Upper lobe of left lung (tissue), 6 donors: ENCODE results near the gene GPR82. TPM values are rescaled to one million over a fixed set of nuclear protein-coding genes. Genes with fewer than 3 reads are reported as not detected.

Source experiments
- ATAC-seq, 2 donors: fragments of 200-7000 bp; cut with Tn5 transposase; one replicate each; pipeline ENCODE4 v1.9.1; 2022; ENCODE audit warnings: mild to moderate bottlenecking in 2 of 2, moderate library complexity in 2 of 2; ENCODE audit not compliant: low FRiP score in 2 of 2
- DNase-seq, 2 donors: peaks; one replicate each; pipeline ENCODE4 v3.0.0-alpha.2; 2019 to 2020
- H3K27ac ChIP-seq, 4 donors: fragments of 200-600 bp; sonication (generic); one replicate each; pipeline ENCODE4 v1.5.1; 2016 to 2019
- H3K27me3 ChIP-seq, 4 donors: fragments of 200-600 bp; sonication (generic); one replicate each; pipeline ENCODE4 v1.5.1; 2017 to 2019
- H3K36me3 ChIP-seq, 4 donors: fragments of 200-600 bp; sonication (generic); one replicate each; pipeline ENCODE4 v1.5.1; 2016 to 2019
- H3K4me1 ChIP-seq, 4 donors: fragments of 200-600 bp; sonication (generic); one replicate each; pipeline ENCODE4 v1.5.1; 2018 to 2019
- H3K4me3 ChIP-seq, 4 donors: fragments of 200-600 bp; sonication (generic); one replicate each; pipeline ENCODE4 v1.5.1; 2017 to 2019; ENCODE audit warnings: mild to moderate bottlenecking in 2 of 4, moderate library complexity in 1 of 4
- H3K9me3 ChIP-seq, 4 donors: fragments of 200-600 bp; sonication (generic); one replicate each; pipeline ENCODE4 v1.5.1; 2018 to 2019
- EP300 ChIP-seq, 4 donors: sonication (generic); formaldehyde crosslinking; IDR thresholded peaks; one replicate each; pipeline ENCODE4 v1.5.1; 2017; ENCODE audit warnings: antibody characterized with exemption in 4 of 4, control low read depth in 2 of 4
- POLR2A ChIP-seq, 4 donors: fragments of 450-650 bp; IDR thresholded peaks; one replicate each; pipeline ENCODE4 v1.5.1; 2016 to 2017; ENCODE audit warnings: antibody characterized with exemption in 4 of 4, mild to moderate bottlenecking in 2 of 4
- POLR2AphosphoS5 ChIP-seq, 2 donors: sonication (generic); formaldehyde crosslinking; IDR thresholded peaks; one replicate each; pipeline ENCODE4 v1.5.1; 2017; ENCODE audit warnings: antibody characterized with exemption in 2 of 2
- WGBS, 2 donors: methylation state at CpG; one replicate each; pipeline ENCODE4 v1.1.5; 2017 to 2018; 5-methylcytosine and 5-hydroxymethylcytosine counted together
- total RNA-seq, 6 donors: library from RNA; depleted of rRNA in 4 of 6; stranded (reverse); fragments of >200 nt in 4 of 6; gene quantifications; one replicate each; pipeline versions ENCODE4 v1.1.0 to v1.2.1, GENCODE V29; 2016 to 2021
- TF ChIP-seq, protein P1 (sequence below), 6 experiments: fragments of 450-650 bp in 4 of 6; fragments of 200-600 bp in 2 of 6; sonication (generic) in 2 of 6; IDR thresholded peaks; one replicate each; pipeline ENCODE4 v1.5.1; 2016 to 2019; ENCODE audit warnings: antibody characterized with exemption in 6 of 6
- donor health status: DM: no; HTN: no; CAD: no; lungs with moderate emphysema.
- donor health status: DM: no; HTN: yes; CAD: no; lungs with severe emphysema.

GPR82 gene
- total RNA-seq, 6 donors from 2014 or later, result 0.20 to 0.74 (median 0.49) TPM; not detected in 2

DNA sequence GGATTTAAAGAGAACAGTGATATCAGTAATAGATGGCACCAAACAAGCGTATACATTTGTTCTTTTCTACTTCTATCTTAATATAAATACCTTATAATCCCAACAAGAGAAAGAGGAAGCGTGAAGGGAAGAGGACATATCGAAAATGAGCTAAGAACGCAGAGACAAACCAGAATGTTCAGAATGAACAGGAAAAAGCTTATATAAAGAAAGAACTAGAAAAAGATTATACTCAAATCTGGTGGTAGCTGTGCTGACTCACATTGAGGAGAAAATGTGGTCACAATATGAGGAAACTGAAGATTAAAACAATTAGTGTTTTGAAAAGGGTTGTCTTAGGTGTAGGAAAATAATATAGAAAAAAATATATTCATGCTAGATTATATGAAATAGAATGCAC, 37.2 kb upstream of the GPR82 start:
- ATAC-seq (no peak), DNase-seq (no peak)
- TF ChIP-seq POLR2AphosphoS5 (IDR thresholded peaks at IDR 0.05), result no peak
- TF ChIP-seq EP300 (IDR thresholded peaks at IDR 0.05), result no peak
- TF ChIP-seq, protein P1, sequence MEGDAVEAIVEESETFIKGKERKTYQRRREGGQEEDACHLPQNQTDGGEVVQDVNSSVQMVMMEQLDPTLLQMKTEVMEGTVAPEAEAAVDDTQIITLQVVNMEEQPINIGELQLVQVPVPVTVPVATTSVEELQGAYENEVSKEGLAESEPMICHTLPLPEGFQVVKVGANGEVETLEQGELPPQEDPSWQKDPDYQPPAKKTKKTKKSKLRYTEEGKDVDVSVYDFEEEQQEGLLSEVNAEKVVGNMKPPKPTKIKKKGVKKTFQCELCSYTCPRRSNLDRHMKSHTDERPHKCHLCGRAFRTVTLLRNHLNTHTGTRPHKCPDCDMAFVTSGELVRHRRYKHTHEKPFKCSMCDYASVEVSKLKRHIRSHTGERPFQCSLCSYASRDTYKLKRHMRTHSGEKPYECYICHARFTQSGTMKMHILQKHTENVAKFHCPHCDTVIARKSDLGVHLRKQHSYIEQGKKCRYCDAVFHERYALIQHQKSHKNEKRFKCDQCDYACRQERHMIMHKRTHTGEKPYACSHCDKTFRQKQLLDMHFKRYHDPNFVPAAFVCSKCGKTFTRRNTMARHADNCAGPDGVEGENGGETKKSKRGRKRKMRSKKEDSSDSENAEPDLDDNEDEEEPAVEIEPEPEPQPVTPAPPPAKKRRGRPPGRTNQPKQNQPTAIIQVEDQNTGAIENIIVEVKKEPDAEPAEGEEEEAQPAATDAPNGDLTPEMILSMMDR (IDR thresholded peaks at IDR 0.05), result no peak
- no peak for TF ChIP-seq POLR2A (IDR thresholded peaks at IDR 0.05)
- Histone ChIP-seq H3K9me3 (no peaks in the 10 kb centered on the region), H3K4me1 (no peaks in the 10 kb centered on the region), H3K27ac (no peak overlapping the region), H3K4me3 (no peak overlapping the region), H3K27me3 (no peaks in the 10 kb centered on the region), H3K36me3 (no peaks in the 10 kb centered on the region)
- 80 to 85% methylated on average over 4 of the region's 4 CpGs for WGBS, 2 donors

GRCh38 chrX:41688156-41688555, 35.8 kb upstream of the GPR82 start:
- H3K4me1 ChIP-seq, result peaks cover 0 to 3% (median 0%) of the 10 kb centered on the region in 4 donors
- ATAC-seq (no peak), DNase-seq (no peak)
- TF ChIP-seq EP300 (IDR thresholded peaks at IDR 0.05), result no peak
- no peak for TF ChIP-seq POLR2A (IDR thresholded peaks at IDR 0.05)
- H3K4me3 ChIP-seq, result no peak overlapping the region
- H3K9me3 ChIP-seq, result no peaks in the 10 kb centered on the region
- no peak overlapping the region for H3K27ac ChIP-seq
- H3K36me3 ChIP-seq, result no peaks in the 10 kb centered on the region
- WGBS, 2 donors, result 75 to 82% methylated on average over 2 of the region's 2 CpGs
- no peaks in the 10 kb centered on the region for H3K27me3 ChIP-seq

DNA sequence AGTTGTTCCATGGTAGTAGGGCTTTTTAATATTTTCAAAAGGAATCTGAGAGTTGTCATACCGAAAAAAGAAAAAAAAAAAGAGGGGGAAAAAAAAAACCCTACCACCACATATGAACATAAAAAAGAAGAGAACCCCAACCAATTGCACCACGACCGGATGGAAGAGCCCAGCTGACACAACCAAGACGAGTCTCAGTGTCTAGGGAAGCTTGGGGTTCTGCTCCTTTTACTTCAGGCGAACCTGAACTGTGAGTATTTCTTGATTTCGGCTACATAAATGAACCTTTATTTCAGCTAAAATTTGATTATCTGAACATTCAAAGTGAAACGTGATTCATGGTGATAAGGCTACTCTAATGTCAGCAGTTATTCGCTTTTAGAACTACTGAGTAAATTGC, 35.1 kb upstream of the GPR82 start, which contains the start of gene GPR34:
TSS of gene GPR34 (plus strand) at position 139 of the 400 bp plus-strand sequence. CDS start 6,661 bp downstream, outside the sequence.
- WGBS, 2 donors, result 56 to 64% methylated on average over 8 of the region's 8 CpGs
- Histone ChIP-seq H3K4me1 (peaks cover 0 to 3% (median 0%) of the 10 kb centered on the region in 4 donors), H3K4me3 (peak within 1 kb of the TSS in 1 of 4 donors; percentile 20), H3K27me3 (no peaks in the 10 kb centered on the region), H3K9me3 (no peaks in the 10 kb centered on the region), H3K36me3 (no peaks in the 10 kb centered on the region), H3K27ac (no peak within 1 kb of the TSS)
- DNase-seq, result no peak
- TF ChIP-seq, protein P1 (IDR thresholded peaks at IDR 0.05), result no peak
- TF ChIP-seq POLR2A (IDR thresholded peaks at IDR 0.05), result peak in 1 of 4 donors; percentile 22
- peak in 1 of 2 donors; percentile 65 for ATAC-seq

DNA sequence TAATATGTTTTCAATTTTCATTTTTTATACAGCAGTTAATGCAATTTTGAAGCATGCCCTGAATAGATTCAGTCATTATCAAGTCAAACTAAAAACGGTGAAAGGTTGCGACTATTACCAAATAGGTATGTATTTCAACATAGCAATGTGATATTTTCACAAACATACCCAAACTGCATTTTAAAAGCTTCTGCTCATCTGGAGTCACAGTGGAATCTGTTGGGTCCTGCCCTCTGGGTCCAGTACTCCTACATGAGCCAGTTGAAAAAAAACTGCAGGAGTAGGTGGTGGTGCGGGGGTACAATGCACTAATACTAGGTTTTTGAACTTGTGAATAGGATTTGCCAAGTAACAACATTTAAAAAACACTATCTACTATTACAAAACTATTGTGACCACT, 34.3 kb upstream of the GPR82 start:
- no peak overlapping the region for H3K27ac ChIP-seq
- DNase-seq, result no peak
- H3K9me3 ChIP-seq, result no peaks in the 10 kb centered on the region
- no peaks in the 10 kb centered on the region for H3K36me3 ChIP-seq
- H3K4me1 ChIP-seq, result peaks cover 0 to 3% (median 0%) of the 10 kb centered on the region in 4 donors
- no peak for ATAC-seq
- peak overlapping the region in 1 of 4 donors; percentile 20 for H3K4me3 ChIP-seq
- WGBS, 2 donors, result 74 to 88% methylated on average over 3 of the region's 3 CpGs
- H3K27me3 ChIP-seq, result no peaks in the 10 kb centered on the region
- TF ChIP-seq POLR2AphosphoS5 (IDR thresholded peaks at IDR 0.05) (no peak), POLR2A (IDR thresholded peaks at IDR 0.05) (no peak), EP300 (IDR thresholded peaks at IDR 0.05) (no peak)
- TF ChIP-seq, protein P1 (IDR thresholded peaks at IDR 0.05), result no peak

DNA sequence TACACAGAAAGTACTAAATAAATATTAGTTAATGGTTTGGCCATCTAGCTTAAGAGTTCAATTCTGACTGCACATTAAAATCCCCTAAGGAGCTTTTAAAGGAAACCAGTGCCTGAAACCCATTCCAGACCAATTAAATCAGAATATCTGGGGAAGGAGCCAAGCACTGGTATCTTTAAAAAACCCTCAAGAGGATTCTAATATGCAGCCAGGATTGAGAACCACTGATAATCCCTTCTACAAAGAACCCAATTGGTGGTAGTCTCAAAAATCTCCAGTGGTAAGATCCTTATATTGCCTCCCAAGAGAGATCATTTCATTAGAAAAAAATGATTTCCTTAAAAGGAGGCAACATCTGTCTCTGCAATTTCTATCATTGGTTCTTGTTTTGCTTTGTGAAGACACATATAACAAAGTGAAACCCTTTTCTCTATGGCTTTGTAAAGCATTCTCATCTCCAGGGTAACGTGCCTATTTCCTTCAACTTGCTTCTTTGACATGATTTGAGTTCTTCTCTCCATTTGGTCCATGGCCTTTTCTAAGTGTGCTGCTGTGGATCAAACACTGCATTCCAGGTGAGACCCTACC, 31.7 kb upstream of the GPR82 start:
- Histone ChIP-seq H3K36me3 (no peaks in the 10 kb centered on the region), H3K4me1 (peaks cover 0 to 3% (median 0%) of the 10 kb centered on the region in 4 donors), H3K9me3 (no peaks in the 10 kb centered on the region), H3K27ac (no peak overlapping the region), H3K4me3 (no peak overlapping the region), H3K27me3 (no peaks in the 10 kb centered on the region)
- no peak for DNase-seq
- no peak for TF ChIP-seq EP300 (IDR thresholded peaks at IDR 0.05)
- TF ChIP-seq, protein P1 (IDR thresholded peaks at IDR 0.05), result no peak
- no peak for TF ChIP-seq POLR2AphosphoS5 (IDR thresholded peaks at IDR 0.05)
- no peak for TF ChIP-seq POLR2A (IDR thresholded peaks at IDR 0.05)
- WGBS, 2 donors, result 57 to 68% methylated on average over 1 of the region's 1 CpG
- ATAC-seq, result no peak
